Epithelial cell of proximal tubule (primary cell): ENCODE results near the gene CCDC150. TPM values are rescaled to one million over a fixed set of nuclear protein-coding genes. Genes with fewer than 3 reads are reported as not detected.

Source experiments
- DNase-seq: peaks from one replicate; pipeline ENCODE4 v3.0.0-alpha.2; 2011; ENCODE audit warnings: low read depth
- H3K4me3 ChIP-seq: 2 replicates; pipeline ENCODE4 v1.5.1; 2011; ENCODE audit warnings: low read depth, mild to moderate bottlenecking, low read length
- total RNA-seq: library from RNA; depleted of rRNA; stranded (reverse); fragments of >200 nt; gene quantifications from 2 replicates; pipeline ENCODE4 v1.2.3, GENCODE V29; 2015
- TF ChIP-seq, protein P1 (sequence below): conservative IDR thresholded peaks from 2 replicates; pipeline ENCODE4 v1.5.1; 2012; ENCODE audit warnings: low read depth, mild to moderate bottlenecking, low read length

CCDC150 gene
- total RNA-seq, 1 donor from 2014 or later = 5.7 TPM

DNA sequence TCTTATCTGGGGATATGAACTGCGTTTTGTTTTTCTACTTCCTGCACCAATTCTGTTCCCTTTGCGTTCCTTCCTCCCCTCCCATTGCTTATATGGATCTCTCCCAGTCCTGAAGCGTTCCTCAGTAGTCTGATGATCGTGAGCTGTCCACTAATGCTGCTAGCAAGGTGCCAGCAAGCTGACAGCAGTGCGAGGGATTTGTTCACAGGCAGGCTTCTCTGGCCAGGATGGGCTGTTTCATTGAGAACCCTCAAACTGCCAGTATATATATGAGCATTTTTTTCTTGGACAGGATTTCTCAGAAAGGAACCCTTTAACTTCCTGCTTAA lies 119.8 kb downstream of the CCDC150 start:
- no peak for DNase-seq
- TF ChIP-seq, protein P1, sequence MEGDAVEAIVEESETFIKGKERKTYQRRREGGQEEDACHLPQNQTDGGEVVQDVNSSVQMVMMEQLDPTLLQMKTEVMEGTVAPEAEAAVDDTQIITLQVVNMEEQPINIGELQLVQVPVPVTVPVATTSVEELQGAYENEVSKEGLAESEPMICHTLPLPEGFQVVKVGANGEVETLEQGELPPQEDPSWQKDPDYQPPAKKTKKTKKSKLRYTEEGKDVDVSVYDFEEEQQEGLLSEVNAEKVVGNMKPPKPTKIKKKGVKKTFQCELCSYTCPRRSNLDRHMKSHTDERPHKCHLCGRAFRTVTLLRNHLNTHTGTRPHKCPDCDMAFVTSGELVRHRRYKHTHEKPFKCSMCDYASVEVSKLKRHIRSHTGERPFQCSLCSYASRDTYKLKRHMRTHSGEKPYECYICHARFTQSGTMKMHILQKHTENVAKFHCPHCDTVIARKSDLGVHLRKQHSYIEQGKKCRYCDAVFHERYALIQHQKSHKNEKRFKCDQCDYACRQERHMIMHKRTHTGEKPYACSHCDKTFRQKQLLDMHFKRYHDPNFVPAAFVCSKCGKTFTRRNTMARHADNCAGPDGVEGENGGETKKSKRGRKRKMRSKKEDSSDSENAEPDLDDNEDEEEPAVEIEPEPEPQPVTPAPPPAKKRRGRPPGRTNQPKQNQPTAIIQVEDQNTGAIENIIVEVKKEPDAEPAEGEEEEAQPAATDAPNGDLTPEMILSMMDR = no peak

DNA sequence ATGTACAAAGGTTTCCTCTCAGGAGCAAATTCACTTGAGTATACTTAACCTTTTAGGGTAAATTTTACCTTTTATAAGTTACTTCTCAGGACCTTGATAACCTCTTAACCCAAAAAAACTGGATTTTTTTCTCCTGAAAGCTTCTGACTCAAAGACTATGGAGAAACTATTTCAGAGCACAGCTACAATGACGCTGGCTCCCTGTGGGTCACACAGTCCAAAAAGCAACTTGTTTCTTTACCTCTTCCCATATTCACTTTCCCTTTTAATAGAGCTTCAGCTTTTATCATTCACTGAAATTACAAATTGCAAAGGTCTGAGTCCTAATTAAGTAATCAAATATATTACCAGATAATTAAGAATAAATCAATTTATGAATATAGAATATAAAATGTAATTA lies 127.6 kb downstream of the CCDC150 start:
- no peak overlapping the region for H3K4me3 ChIP-seq
- no peak for DNase-seq
- TF ChIP-seq, protein P1 = no peak

More for the DNA sequence above, 119.8 kb downstream of the CCDC150 start:
- H3K4me3 ChIP-seq = no peak overlapping the region

Other genes with a start within 250 kb of the CCDC150 start
- 0.22 and 1.4 TPM in 2 replicates for gene HECW2, start 46.2 kb upstream of the CCDC150 start, total RNA-seq
- 29.9 and 34.4 TPM in 2 replicates for gene GTF3C3, start 160.0 kb downstream of the CCDC150 start, total RNA-seq
- not detected in 2 replicates for gene C2orf66, start 169.6 kb downstream of the CCDC150 start, total RNA-seq